Ovary (tissue), 3 donors: ENCODE data around the gene CEP57.

Experiments
- POLR2A ChIP-seq: fragments of 450-650 bp; IDR thresholded peaks from one replicate; pipeline ENCODE4 v1.6.1; 2017; ENCODE audit warnings: antibody characterized with exemption, mild to moderate bottlenecking, moderate library complexity
- TF ChIP-seq, protein P1 (sequence below), 3 donors: fragments of 450-650 bp in 2 of 3; fragments of 200-600 bp in 1 of 3; IDR thresholded peaks; one replicate each; pipeline versions ENCODE4 v1.5.1 to v1.8.0; 2016 to 2022; ENCODE audit warnings: antibody characterized with exemption in 3 of 3, mild to moderate bottlenecking in 1 of 3
- donor health status: DM: no; HTN: no; CAD: no.

DNA sequence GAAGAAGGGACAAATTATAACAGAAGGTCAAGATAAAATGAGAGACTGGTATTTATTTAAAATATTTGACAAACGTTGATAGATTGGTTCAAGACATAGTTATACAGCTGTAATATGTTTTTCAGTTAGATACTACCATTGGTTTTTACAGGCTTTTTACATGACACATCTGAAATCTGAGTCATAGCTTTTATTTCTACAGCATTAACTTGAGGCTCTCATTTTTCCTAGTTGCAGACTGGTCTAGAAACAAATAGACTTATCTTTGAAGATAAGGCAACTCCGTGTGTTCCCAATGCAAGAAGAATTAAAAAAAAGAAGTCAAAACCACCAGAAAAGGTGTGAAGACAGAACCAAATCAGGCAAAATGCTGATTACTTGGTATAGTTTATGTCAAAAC lies 31.3 kb downstream of the CEP57 start:
- TF ChIP-seq POLR2A = no peak
- TF ChIP-seq, protein P1, sequence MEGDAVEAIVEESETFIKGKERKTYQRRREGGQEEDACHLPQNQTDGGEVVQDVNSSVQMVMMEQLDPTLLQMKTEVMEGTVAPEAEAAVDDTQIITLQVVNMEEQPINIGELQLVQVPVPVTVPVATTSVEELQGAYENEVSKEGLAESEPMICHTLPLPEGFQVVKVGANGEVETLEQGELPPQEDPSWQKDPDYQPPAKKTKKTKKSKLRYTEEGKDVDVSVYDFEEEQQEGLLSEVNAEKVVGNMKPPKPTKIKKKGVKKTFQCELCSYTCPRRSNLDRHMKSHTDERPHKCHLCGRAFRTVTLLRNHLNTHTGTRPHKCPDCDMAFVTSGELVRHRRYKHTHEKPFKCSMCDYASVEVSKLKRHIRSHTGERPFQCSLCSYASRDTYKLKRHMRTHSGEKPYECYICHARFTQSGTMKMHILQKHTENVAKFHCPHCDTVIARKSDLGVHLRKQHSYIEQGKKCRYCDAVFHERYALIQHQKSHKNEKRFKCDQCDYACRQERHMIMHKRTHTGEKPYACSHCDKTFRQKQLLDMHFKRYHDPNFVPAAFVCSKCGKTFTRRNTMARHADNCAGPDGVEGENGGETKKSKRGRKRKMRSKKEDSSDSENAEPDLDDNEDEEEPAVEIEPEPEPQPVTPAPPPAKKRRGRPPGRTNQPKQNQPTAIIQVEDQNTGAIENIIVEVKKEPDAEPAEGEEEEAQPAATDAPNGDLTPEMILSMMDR (IDR thresholded peaks at IDR 0.05) = no peak
